HUES6 (cell line): Measurements from ENCODE around the gene NEK4.
"Not testable (repeated sequence)": the region's sequence is repeated elsewhere in the genome, so short reads cannot be mapped to it uniquely, and the experiment has no call there.

Source experiments
- H3K27ac ChIP-seq: 2 replicates; pipeline ENCODE4 v1.7.0; 2013; ENCODE audit warnings: low read depth, mild to moderate bottlenecking, low read length, inconsistent platforms
- H3K27me3 ChIP-seq: 2 replicates; pipeline ENCODE4 v1.6.1; 2013; ENCODE audit warnings: low read length; ENCODE audit not compliant: control insufficient read depth, insufficient read depth
- H3K36me3 ChIP-seq: 2 replicates; pipeline ENCODE4 v1.6.1; 2013; ENCODE audit warnings: low read length; ENCODE audit not compliant: control insufficient read depth, insufficient read depth
- H3K4me1 ChIP-seq: 2 replicates; pipeline ENCODE4 v1.6.1; 2013; ENCODE audit warnings: low read length; ENCODE audit not compliant: control insufficient read depth, insufficient read depth
- H3K4me3 ChIP-seq: 2 replicates; pipeline ENCODE4 v1.5.1; 2013; ENCODE audit warnings: low read depth, low read length
- H3K9ac ChIP-seq: one replicate; pipeline ENCODE4 v1.6.1; 2013; ENCODE audit warnings: mild to moderate bottlenecking, low read length
- H3K9me3 ChIP-seq: 2 replicates; pipeline ENCODE4 v1.6.1; 2013; ENCODE audit warnings: low read depth, low read length; ENCODE audit not compliant: control insufficient read depth, insufficient read depth

NEK4 gene

GRCh38 chr3:52754373-52754772 is 16.4 kb downstream of the NEK4 start:
- Histone ChIP-seq H3K36me3 (peaks cover 74% of the 10 kb centered on the region), H3K4me1 (no peaks in the 10 kb centered on the region), H3K4me3 (no peak overlapping the region), H3K27ac (no peak overlapping the region), H3K9me3 (no peaks in the 10 kb centered on the region), H3K27me3 (no peaks in the 10 kb centered on the region), H3K9ac (no peak overlapping the region)

DNA sequence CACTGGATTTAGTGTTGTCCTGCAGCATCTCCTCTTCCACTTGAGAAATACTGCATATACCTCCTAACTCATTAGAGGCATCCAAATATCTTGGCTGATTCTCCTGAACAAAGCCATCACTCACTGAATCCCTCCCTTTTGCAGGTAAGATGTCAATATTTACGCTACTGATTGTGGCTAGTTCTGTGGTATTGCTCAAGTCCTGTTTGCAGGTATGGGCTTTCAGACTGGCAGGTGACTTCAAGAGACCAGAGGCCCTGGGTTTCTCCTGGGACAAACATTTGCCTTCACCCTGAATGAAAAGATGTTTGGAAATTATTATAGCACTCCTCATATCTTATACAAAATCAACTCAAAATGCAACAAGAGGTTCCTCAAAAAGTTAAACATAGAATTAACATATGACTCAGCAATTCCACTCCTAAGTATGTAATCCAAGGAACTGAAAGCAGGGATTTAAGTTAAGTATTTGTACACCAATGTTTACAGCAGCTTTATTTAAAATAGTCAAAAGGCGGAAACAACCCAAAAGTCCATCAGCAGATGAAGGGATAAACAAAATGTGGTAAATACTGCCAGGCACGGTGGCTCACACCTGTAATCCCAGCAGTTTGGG is 18.6 kb downstream of the NEK4 start:
- Histone ChIP-seq H3K9ac (no peak overlapping the region), H3K27me3 (no peaks in the 10 kb centered on the region), H3K27ac (no peak overlapping the region)

DNA sequence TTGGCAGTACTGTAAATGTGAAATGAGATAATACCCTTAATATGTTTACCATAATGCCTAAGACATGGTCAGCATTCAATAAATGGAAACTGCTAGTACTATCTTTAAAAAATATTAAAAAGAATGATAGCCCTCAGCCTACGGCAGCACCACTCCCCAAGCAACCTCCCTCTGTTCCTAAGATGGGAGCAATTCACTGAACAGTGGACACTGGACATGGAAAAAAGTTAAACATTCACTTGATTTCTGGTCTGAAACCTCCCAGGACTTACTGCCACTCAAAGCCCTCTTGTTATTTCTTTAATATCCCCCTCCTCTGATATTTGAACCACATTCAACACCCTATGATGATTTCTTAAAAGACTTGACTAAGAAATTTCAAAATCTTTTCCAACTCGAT is 27.0 kb downstream of the NEK4 start:
- Histone ChIP-seq H3K27ac (no peak overlapping the region), H3K27me3 (no peaks in the 10 kb centered on the region), H3K4me1 (no peaks in the 10 kb centered on the region), H3K4me3 (no peak overlapping the region), H3K36me3 (peaks cover 79% of the 10 kb centered on the region), H3K9ac (no peak overlapping the region), H3K9me3 (no peaks in the 10 kb centered on the region)

More for the DNA sequence above, 18.6 kb downstream of the NEK4 start:
- peaks cover 68% of the 10 kb centered on the region for H3K36me3 ChIP-seq
- no peaks in the 10 kb centered on the region for H3K9me3 ChIP-seq
- H3K4me1 ChIP-seq = no peaks in the 10 kb centered on the region
- H3K4me3 ChIP-seq = no peak overlapping the region

DNA sequence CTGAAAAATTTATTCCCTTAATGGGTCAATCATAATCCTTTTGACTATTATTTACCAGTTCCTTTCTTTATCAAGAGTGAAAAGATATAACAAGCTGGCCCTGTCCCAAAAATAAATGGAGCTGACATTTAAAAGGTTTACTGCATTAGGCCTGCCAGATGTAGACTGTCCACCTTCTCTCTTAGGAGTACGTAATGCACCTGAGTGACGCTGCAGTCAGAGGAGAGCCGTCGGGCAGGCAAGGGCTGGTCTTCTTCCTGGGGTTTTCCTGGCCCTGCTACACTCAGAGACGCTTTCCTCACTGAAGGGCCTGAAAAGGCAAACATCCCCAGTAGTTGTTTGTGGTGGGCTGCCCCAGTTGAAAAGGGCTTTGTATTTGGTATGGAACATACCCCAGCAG is 27.6 kb downstream of the NEK4 start:
- Histone ChIP-seq H3K36me3 (peaks cover 78% of the 10 kb centered on the region), H3K4me1 (no peaks in the 10 kb centered on the region), H3K27me3 (no peaks in the 10 kb centered on the region), H3K27ac (no peak overlapping the region), H3K4me3 (no peak overlapping the region), H3K9me3 (no peaks in the 10 kb centered on the region), H3K9ac (no peak overlapping the region)

- Histone ChIP-seq H3K27me3 (no peaks in the 10 kb centered on the region), H3K9me3 (no peaks in the 10 kb centered on the region), H3K9ac (no peak overlapping the region), H3K27ac (no peak overlapping the region), H3K36me3 (peaks cover 76% of the 10 kb centered on the region), H3K4me1 (no peaks in the 10 kb centered on the region), H3K4me3 (no peak overlapping the region)
These were observed 28.2 kb downstream of the NEK4 start for GRCh38 chr3:52742418-52743041.

- peaks cover 78% of the 10 kb centered on the region for H3K36me3 ChIP-seq
- H3K27ac ChIP-seq = no peak overlapping the region
- H3K4me3 ChIP-seq = no peak overlapping the region
- H3K4me1 ChIP-seq = no peaks in the 10 kb centered on the region
- H3K9me3 ChIP-seq = no peaks in the 10 kb centered on the region
- H3K27me3 ChIP-seq = no peaks in the 10 kb centered on the region
- no peak overlapping the region for H3K9ac ChIP-seq
These were observed 31.0 kb downstream of the NEK4 start for GRCh38 chr3:52739730-52740129.

GRCh38 chr3:52733256-52733891 is 37.4 kb downstream of the NEK4 start:
- Histone ChIP-seq H3K9ac (no peak overlapping the region), H3K4me1 (no peaks in the 10 kb centered on the region), H3K27ac (no peak overlapping the region), H3K9me3 (peaks cover 5% of the 10 kb centered on the region; the same call in 1 of the 2 replicates), H3K36me3 (peaks cover 61% of the 10 kb centered on the region), H3K27me3 (no peaks in the 10 kb centered on the region), H3K4me3 (no peak overlapping the region)

DNA sequence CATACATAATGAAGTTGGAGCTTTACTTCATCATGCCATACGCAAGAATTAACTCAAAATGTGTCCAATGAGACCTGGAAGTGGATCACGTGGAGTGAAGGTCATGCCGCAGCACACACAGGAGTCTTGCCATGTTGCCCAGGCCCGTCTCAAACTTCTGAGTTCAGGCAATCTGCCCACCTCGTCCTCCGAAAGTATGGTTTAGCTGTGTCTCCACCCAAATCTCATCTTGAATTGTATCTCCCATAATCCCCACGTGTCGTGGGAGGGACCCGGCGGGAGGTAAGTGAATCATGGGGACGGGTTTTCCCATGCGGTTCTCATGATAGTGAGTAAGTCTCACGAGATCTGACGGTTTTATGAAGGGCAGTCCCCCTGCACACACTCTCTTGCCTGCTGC is 39.1 kb downstream of the NEK4 start:
- Histone ChIP-seq H3K4me3 (no peak overlapping the region), H3K9ac (no peak overlapping the region), H3K9me3 (peaks cover 5% of the 10 kb centered on the region; the same call in 1 of the 2 replicates), H3K27me3 (no peaks in the 10 kb centered on the region), H3K27ac (no peak overlapping the region), H3K4me1 (no peaks in the 10 kb centered on the region), H3K36me3 (peaks cover 54% of the 10 kb centered on the region)

- H3K4me3 ChIP-seq = no peak overlapping the region
- no peak overlapping the region for H3K9ac ChIP-seq
- no peak overlapping the region for H3K27ac ChIP-seq
- peaks cover 50% of the 10 kb centered on the region for H3K36me3 ChIP-seq
- H3K9me3 ChIP-seq = peaks cover 5% of the 10 kb centered on the region; the same call in 1 of the 2 replicates
- H3K4me1 ChIP-seq = no peaks in the 10 kb centered on the region
- no peaks in the 10 kb centered on the region for H3K27me3 ChIP-seq
These were observed 40.1 kb downstream of the NEK4 start for GRCh38 chr3:52730681-52731080.

- not testable (repeated sequence) for H3K4me1 ChIP-seq, H3K9ac ChIP-seq, H3K9me3 ChIP-seq, H3K27me3 ChIP-seq, H3K27ac ChIP-seq, H3K4me3 ChIP-seq
- peaks cover 40% of the 10 kb centered on the region for H3K36me3 ChIP-seq
These were observed 42.0 kb downstream of the NEK4 start for GRCh38 chr3:52728753-52729152.

DNA sequence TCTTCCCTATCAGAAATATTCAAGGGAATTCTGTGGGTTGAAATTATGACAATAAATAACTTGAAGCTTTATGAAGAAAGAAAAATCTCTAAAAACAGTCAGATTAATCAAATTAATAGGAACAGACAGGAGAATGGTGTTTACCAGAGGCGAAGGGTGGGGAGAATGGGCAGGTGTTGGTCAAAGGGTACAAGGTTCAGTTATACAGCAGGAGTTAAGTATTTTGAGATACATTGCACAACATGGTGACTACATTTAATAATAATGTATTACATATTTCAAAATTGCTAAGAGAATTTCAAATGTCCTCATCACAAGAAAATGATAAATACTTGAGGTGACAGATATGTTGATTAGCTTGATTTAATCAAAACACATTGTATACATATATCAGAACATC is 46.2 kb downstream of the NEK4 start:
- no peaks in the 10 kb centered on the region for H3K4me1 ChIP-seq
- no peaks in the 10 kb centered on the region for H3K27me3 ChIP-seq
- H3K9ac ChIP-seq = no peak overlapping the region
- peaks cover 4% of the 10 kb centered on the region for H3K36me3 ChIP-seq
- no peak overlapping the region for H3K4me3 ChIP-seq
- H3K27ac ChIP-seq = no peak overlapping the region
- no peaks in the 10 kb centered on the region; the same call in 1 of the 2 replicates for H3K9me3 ChIP-seq
